Measurements from ENCODE around the gene ATP8B3. TPM values are rescaled to one million over a fixed set of nuclear protein-coding genes. Genes with fewer than 3 reads are reported as not detected.

Gene ATP8B3
- total and polyA plus RNA-seq, 8 donors, result 0.15 to 1.4 (median 0.80) TPM; not detected in 4

GRCh38 chr19:1807030-1807694 lies 4.9 kb downstream of the ATP8B3 start:
- intact Hi-C loops (cut with DNase I; ENCODE audit: low total_unique reads), result no loop called here
- H3K27ac ChIP-seq, result no peak overlapping the region
- TF ChIP-seq POLR2A (IDR thresholded peaks at IDR 0.05) (no peak), EP300 (IDR thresholded peaks at IDR 0.05) (no peak), POLR2AphosphoS5 (IDR thresholded peaks at IDR 0.05) (no peak)
- TF ChIP-seq, protein P1, sequence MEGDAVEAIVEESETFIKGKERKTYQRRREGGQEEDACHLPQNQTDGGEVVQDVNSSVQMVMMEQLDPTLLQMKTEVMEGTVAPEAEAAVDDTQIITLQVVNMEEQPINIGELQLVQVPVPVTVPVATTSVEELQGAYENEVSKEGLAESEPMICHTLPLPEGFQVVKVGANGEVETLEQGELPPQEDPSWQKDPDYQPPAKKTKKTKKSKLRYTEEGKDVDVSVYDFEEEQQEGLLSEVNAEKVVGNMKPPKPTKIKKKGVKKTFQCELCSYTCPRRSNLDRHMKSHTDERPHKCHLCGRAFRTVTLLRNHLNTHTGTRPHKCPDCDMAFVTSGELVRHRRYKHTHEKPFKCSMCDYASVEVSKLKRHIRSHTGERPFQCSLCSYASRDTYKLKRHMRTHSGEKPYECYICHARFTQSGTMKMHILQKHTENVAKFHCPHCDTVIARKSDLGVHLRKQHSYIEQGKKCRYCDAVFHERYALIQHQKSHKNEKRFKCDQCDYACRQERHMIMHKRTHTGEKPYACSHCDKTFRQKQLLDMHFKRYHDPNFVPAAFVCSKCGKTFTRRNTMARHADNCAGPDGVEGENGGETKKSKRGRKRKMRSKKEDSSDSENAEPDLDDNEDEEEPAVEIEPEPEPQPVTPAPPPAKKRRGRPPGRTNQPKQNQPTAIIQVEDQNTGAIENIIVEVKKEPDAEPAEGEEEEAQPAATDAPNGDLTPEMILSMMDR (IDR thresholded peaks at IDR 0.05), result no peak
- no peaks in the 10 kb centered on the region for H3K27me3 ChIP-seq
- H3K36me3 ChIP-seq, result no peaks in the 10 kb centered on the region
- H3K9me3 ChIP-seq, result no peaks in the 10 kb centered on the region
- DNase-seq, result no peak
- WGBS, 5 donors, result 58 to 70% (median 64%) methylated on average over 24 to 28 of the region's 28 CpGs
- peaks cover 7 to 10% (median 8%) of the 10 kb centered on the region in 4 donors for H3K4me1 ChIP-seq
- no peak overlapping the region for H3K4me3 ChIP-seq

- no peak for DNase-seq
- intact Hi-C loops (cut with DNase I; ENCODE audit: low total_unique reads), result no loop called here
- H3K27me3 ChIP-seq, result no peaks in the 10 kb centered on the region
- TF ChIP-seq POLR2AphosphoS5 (IDR thresholded peaks at IDR 0.05) (no peak), EP300 (IDR thresholded peaks at IDR 0.05) (no peak), POLR2A (IDR thresholded peaks at IDR 0.05) (no peak)
- TF ChIP-seq, protein P1 (IDR thresholded peaks at IDR 0.05), result no peak
- H3K4me1 ChIP-seq, result peaks cover 0 to 2% (median 1%) of the 10 kb centered on the region in 4 donors
- no peak overlapping the region for H3K4me3 ChIP-seq
- H3K27ac ChIP-seq, result no peak overlapping the region
- 80 to 86% (median 82%) methylated on average over 29 to 45 of the region's 45 CpGs for WGBS, 5 donors
- H3K9me3 ChIP-seq, result no peaks in the 10 kb centered on the region
- H3K36me3 ChIP-seq, result no peaks in the 10 kb centered on the region
Measured at GRCh38 chr19:1806184-1807029, 5.7 kb downstream of the ATP8B3 start.

GRCh38 chr19:1805401-1806183 lies 6.5 kb downstream of the ATP8B3 start:
- no peak for TF ChIP-seq POLR2A (IDR thresholded peaks at IDR 0.05)
- TF ChIP-seq EP300 (IDR thresholded peaks at IDR 0.05), result no peak
- TF ChIP-seq, protein P1 (IDR thresholded peaks at IDR 0.05), result no peak
- no peak for TF ChIP-seq POLR2AphosphoS5 (IDR thresholded peaks at IDR 0.05)
- Histone ChIP-seq H3K9me3 (no peaks in the 10 kb centered on the region), H3K4me1 (no peaks in the 10 kb centered on the region), H3K27me3 (no peaks in the 10 kb centered on the region), H3K36me3 (no peaks in the 10 kb centered on the region), H3K4me3 (no peak overlapping the region), H3K27ac (no peak overlapping the region)
- 82 to 88% (median 87%) methylated on average over 21 to 24 of the region's 24 CpGs for WGBS, 5 donors
- intact Hi-C loops (cut with DNase I; ENCODE audit: low total_unique reads), result no loop called here
- DNase-seq, result peak in 1 of 2 donors; percentile 1

DNA sequence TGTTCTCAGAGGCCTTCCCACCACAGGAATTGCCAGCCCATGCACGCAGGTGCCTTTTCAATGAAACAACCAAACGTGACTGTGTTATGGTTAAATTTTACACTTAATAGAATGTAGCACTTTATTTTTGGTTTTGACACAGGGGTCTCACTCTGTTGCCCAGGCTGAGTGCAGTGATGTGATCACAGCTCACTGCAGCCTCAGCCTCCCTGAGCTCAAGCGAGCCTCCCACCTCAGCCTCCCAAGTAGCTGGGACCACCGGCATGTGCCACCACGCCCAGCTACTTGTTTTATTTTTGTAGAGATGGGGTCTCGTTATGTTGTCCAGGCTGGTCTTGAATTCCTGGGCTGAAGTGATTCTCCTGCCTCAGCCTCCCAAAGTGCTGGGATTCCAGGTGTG lies 7.2 kb downstream of the ATP8B3 start:
- intact Hi-C loops (cut with DNase I; ENCODE audit: low total_unique reads), result no loop called here
- no peaks in the 10 kb centered on the region for H3K9me3 ChIP-seq

More for the DNA sequence above, 7.2 kb downstream of the ATP8B3 start:
- Histone ChIP-seq H3K27ac (no peak overlapping the region), H3K4me1 (no peaks in the 10 kb centered on the region), H3K4me3 (no peak overlapping the region), H3K27me3 (no peaks in the 10 kb centered on the region), H3K36me3 (no peaks in the 10 kb centered on the region)
- no peak for DNase-seq
- 86 to 93% (median 91%) methylated on average over 6 of the region's 6 CpGs for WGBS, 5 donors
- TF ChIP-seq, protein P1 (IDR thresholded peaks at IDR 0.05), result no peak
- TF ChIP-seq POLR2AphosphoS5 (IDR thresholded peaks at IDR 0.05), result no peak
- no peak for TF ChIP-seq POLR2A (IDR thresholded peaks at IDR 0.05)
- TF ChIP-seq EP300 (IDR thresholded peaks at IDR 0.05), result no peak
